ENCODE data around the gene TSC1.

Gene TSC1

DNA sequence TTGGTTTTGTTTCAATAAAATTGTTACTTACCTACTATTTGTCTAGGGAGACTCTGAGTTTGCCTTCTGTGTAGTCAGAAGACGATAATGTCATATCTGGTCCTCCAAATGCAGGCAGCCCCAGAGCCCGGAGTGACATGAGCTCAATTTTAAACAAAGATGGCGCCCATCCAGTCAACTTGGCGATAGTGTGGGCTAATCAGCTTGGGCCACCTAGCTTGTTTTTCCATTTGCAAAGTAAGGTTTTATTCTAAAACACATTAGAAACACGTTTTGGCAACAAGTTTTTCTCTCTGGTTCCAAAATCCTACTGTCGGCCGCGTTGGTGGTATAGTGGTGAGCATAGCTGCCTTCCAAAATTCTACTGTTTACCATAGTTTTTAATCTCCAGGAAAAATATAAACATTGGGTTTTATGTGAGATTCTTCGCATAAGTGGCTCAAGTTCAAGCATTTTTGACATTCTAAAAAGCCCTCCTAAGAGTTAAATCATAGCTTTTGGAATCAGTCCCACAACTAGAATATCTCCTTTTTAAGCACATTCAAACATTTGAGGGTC, 13.2 kb downstream of the TSC1 start:
- DNase-seq: no peak

DNA sequence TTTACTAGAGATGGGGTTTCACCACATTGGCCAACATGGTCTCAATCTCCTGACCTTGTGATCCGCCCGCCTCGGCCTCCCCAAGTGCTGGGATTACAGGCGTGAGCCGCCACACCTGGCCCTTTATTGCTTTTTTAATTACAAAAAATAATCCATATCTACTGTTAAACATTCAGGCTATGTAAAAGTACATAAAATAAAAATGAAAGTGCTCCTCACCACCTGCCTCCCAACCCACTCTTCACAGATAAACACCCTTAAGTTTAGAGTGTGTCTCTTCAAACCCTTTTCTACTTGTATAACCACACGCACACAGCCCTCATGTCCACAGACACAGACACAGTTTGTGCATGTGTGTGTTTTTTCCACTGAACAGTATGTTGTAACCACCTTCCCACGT, 16.7 kb downstream of the TSC1 start:
- no peak for DNase-seq

DNA sequence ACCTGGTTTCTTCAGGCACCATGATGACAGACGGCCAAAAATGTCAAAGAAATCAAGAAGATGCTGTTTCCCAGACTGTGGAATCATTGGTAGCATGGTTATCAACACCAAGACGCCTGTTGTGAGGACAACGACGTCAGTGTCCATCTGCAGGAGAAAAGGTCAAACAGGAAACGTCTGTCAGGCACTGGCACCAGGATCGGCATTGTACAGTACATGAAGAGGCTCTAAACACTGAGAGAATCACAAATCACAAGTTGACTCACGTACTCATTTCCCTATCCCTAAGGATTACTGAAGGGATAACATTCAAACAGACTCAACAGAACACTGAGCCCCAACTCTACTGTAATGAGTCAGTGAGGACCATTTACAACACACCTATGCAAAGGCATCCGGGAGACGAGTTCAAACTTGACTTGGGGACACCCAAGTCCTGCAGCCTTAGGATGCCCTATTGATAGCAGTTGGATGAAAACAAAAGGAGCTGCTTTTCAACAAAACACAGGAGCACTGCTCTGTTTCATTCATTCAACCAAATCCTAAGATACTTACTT, 21.0 kb downstream of the TSC1 start:
- no peak for DNase-seq

DNA sequence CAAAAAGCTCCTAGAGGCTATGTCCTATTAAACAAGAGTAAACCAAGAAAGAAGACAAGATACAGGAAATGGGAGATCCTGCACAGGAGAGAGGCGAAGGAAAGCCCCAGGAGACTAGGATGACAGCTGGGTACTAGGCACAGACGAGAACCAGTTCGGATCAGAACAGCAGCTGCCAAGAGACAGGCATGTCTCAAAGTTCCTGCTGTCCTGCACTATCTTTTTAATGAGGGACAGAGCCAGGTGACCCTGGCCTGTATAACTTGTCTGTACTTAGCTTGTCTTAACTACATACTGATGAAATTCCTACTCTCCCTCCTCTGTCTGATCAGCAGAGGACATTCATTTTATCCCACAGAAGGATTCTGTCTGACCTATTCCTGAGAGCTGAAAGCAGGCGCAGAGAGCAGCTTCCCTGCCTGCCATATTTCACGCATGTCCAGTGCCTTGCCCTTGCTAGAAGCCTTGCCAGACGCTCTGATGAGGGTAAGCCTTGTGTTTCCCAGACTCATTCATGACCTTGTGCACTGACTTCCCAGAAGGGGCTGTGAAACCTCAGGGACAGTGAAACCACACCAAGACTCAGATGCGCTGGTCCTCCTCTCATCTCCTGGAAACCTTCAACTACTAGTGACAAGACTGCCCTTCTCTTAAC, 24.7 kb downstream of the TSC1 start:
- no peak for DNase-seq

DNA sequence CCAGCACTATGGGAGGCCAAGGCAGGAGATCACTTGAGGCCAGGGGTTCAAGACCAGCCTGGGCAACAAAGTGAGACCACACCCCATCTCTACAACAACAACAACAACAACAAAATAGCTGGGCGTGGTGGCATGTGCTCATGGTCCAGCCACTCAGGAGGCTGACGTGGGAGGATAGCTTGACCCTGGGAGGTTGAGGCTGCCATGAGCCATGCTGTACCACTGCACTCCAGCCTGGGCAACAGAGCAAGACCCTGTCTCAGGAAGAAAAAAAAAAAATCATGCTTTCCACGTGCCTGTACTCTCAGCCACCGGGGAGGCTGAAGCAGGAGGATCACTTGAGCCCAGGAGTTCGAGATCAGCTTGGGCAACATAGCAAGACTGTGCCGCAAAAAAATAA, 29.5 kb downstream of the TSC1 start:
- DNase-seq: no peak

DNA sequence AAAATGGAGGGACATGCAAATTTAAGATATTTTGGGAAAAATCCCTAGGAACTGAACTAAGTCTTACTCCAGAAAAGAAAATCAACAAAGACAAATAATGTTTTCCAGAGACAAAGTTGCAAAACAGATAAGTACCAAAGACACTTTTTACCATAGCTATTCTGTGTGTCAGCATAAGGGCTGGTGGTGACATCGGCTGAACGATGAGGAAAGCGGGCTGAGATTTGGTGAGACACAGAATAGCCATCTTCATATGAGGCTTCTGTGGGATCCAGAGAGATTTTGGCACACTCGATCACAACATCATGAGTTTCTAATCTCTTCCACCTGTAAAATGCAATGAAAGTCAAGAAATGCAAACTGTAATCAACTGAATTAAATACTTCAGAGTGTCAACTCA, 32.3 kb downstream of the TSC1 start:
- DNase-seq: no peak

DNA sequence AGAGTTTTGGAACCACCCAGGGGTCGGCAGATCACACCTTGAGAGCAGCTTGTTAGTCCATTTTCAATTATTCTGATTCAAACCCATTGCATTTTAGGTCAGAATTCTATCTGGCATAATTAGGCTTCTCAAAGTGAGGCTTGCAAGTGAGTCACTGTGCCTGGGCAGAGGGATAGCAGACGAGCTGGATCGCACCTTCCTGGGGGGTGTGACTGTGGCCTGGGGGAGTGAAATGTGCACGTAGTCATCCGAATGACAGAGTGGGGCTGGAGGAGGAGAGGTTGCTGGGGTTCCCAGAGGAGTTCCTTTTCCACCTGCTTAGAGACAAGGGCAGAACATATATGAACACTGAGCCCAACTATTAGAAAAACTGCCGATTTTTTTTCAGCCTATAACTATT, 34.0 kb downstream of the TSC1 start:
- DNase-seq: no peak

DNA sequence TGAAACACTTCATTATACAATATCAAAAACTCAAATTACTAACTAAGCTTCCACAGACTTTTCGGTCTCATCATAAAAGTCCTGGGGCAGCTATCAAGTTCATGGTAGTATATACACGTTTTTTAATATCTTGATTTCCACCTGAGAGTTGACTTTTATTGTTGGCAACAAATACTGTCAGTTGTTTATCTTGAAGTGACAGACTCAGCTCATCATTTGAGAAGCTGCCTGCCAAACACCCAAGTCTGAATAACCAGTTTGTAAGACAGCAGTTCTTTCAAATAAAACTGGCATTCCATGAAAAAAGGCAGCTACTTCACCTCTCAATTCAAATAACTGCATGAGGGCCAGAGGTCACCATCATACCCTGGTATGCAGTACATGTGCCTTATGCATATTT, 35.1 kb downstream of the TSC1 start:
- DNase-seq: no peak

DNA sequence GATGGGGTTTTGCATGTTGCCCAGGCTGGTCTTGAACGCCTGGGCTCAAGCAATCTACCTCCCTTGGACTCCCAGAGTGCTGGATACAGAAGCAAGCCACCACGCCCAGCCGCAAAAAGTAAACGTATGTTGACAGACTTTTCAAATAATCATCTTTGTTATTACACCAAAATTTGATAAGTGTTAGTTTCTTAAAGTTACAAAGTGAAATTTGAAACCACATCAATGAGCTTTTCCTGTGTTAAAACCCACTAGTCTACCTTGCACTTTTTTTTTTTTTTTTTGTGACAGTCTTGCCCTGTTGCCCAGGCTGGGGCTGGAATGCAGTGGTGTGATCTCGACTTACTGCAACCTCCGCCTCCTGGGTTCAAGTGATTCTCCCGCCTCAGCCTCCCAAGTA, 35.8 kb downstream of the TSC1 start:
- DNase-seq: no peak

DNA sequence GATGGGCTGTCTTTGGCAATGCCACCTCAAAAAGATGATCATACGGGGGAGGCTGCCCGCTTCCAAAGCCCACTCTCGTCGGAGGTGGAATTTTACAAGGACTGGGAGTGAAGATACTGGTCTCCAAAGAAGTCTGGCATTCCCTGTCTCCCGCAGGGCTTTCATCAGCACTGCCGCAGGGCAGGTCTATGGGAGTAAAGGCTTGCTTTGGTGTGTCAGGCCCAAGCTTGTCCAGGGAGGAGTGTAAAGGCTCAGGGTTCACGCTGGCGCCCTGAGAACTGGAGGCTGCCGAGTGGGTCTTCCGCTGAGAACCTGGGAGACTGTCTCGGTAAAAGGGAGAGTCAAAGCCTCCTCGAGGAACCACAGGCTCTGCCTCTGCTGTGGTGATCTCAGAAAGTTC, 38.7 kb downstream of the TSC1 start:
- no peak for DNase-seq

DNA sequence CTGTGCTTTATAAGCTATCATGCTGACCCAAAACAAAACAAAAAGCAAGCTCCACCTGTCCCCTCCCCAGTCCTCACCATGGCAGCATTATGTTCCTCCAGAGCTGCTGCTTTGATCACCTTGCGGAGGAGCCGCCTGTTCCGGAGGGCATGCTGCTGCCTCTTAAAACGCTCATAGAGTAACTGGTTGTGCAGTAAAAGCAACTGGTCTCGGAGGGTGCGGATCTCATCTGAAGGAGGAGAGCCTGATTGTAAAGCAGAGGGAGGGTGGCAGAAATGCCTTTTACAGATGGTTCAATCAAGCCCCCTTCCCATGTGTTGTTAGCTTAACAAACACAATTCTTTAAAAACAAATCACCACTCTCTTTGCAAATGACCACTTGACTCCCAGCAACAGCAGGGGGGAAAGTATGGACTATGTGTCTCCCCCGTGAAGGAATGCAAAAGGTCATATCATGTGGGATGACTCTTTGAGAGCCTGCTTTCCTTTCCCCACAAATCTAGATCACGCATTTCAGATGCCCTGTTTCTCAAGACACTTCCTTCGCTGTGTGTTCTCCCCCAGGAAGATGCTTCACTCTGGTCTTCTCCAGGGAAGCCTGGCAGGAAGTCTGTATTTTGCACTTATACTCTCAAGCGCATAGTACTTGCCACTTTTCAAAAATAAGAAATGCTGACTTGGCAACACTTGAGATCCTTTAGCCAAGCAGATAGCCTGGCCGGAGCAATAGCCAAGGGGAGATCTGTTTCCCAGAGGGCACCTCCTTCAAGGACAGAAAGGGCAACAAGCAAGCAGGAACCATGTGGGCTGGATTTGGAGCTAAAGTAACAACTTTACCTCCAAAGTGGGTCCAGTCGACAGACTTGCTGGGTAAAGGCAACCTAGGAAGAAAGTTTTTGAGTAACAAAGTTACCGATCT, 40.6 kb downstream of the TSC1 start:
- DNase-seq: no peak

DNA sequence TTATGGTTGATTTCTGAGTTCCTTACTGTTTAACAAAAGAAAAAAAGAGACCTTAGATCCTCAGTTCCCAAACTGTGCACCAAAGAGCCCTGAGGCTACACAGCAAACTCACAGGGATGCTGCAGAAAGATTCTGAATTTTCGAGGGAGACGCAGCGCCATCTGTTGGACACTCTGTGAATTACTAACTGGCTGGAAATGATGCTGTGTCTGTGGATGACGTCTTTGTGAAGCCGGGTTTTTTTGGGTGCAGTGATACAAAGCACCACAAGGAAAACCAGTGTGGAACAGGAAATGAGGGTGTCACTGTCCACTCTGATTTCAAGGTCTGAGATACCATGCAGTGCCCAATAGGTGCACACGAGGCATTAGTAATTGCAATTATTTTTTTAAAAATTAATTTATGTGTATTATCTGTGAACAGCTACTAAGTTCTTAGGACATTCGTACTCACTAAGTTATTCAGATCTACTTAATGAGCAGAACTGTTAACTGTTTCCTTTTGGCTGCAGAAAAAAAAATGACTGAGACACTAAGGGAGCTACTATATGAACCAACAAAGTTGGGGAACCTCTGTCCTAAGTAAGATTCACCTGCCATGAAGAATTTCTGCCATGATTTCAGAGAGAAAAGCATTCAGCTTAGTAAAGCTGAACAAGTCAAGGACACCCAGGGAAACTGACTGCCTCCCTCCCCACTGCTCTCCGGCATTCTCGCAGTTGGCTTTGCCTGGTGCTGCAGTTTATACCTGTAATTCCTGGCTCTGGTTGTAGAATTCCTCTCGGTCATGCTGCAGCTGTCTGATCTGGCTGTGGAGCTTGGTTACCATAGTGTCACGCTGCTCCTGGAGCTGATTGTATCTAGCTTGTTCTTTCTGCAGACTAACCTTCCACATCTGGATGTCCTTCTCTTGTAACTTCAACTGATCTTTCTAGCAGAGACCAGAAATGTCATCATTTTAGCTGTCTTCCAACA, 42.3 kb downstream of the TSC1 start:
- no peak for DNase-seq

DNA sequence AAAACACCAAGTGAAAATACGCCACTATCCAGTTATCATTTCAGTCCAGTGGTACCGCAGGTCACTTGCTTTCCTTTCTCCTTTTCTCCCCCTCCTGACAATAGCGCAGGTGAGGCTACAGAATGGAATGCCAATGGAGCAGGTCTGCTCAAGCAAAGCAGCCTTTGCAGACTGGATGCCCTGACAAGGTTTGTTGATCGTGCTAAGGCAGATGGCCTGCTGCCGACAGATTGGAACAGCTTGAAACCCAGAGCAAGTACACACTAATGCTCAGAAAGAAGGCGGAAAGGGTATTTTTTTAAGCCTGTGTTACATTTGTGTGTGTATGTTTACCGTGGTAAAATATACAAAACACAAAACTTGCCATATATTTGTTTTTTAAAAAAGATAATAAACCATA, 46.4 kb downstream of the TSC1 start:
- no peak for DNase-seq

DNA sequence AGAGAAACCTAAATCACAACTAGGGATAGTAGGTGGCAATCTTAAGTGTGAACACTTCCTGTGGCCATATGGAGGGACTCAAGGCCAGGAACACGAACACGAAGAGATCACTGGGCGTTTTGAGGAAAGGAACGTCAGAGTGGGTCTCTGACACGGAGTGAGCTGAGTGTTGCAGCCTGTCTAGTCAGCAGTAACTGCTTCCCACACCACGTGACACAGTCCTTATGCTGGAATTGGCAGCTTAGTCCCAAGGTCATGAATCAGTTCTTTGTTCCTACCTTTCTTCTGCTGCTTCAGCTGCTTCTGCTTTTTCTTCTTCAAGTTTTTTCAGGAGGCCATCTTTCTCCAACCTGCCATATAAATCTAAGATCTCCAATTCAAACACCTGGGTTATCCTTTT, 47.5 kb downstream of the TSC1 start:
- no peak for DNase-seq

DNA sequence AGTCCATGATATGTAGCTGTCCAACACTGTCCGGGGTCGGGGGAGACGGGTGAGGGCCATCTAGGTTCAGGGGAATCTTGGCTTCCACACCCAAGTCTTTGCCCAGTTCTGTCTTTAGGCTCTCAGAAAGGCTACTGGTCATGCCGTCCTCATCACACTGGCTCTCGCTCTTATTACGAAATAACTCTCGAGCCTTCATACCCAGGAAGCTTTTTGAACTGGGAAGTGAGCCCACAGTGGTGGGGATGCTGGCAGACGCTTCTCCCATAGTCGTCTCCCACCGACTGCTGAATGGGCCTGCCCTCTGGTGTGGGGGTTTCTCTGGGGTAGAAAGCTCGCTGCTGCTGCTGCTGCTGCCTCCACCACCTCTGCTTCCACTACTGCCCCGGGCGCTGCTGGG, 48.2 kb downstream of the TSC1 start:
- no peak for DNase-seq

DNA sequence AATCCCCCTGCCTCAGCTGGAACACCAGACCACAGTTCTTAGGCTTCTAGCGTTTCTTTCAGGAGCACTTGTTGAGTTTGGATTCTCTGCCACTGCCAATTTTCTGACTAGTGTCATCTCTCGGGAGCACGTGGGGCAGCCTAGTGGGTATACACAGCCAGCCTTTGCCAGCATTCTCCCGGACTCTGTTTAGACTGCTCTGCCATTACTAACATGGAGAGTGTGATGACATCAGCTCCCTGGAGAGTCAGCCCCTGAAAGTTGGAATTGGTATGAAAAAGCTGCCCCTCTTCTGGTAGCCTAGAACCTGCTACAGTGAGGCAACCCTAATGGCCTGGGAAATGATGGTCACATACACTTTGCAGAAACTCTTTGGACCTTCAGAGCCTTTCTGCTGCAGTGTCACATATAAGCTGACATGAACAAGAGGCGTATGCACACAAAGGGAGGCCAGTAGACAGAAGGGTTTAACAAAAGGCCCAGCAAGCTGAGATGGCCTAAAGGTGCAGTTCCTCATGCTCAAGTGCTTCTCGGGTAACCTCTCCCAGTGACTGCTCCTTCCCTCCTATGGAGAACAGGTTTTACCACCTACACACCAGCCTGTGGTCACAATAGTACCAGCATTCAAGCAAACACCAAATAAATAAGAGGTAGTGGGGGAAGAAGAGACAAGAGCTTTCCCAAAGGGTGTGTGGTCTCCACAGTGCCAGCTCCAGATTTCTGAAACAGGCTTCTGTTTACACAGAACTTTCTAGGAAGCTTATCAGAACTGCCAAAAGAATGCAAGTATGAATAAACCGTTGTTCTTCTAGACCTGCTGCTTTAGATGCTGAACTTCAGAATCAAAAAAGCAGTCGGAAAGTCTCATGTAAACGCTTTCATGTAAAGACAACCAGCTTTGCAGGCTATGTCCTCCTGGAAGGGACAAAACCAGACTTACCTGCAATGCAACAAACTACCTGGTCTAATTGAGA, 49.3 kb downstream of the TSC1 start:
- DNase-seq: no peak

DNA sequence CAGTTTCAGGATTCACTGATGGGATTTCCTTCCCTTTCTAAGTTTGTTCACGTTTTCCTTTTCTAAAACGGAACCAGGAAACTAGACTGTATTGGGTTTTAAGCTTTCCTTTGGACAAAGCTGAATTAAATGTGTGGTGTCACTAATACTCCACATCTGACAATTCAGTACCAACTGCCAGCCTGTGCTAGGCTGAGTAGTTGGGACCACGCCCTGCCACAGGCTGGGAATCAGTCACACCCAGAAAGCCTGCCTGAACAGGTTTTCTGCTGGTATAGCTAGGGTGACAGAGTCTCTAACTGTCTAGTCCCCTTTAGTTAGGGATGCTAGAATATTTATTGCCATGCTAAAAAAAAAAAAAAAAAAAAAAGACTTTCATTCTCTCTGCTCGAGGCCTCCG, 50.1 kb downstream of the TSC1 start:
- DNase-seq: no peak

DNA sequence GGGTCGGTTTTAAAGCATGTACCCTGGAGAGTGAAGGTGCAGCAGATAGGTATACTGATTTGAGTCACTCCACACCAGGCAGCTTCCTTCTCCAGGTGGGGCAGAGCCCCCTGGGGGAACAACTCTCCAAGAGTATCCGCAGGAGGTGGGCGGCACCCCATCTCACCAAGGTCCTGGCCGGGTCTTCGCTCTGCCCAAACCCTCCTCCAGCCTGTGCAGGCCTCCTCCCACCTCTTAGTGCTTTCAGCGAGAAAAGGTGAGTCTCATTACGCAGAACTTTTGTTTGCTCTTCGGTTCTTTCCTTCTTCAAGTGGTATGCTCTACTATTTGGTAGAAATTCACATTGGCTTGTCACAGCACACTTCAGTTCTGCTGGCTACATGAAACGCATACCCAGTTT, 52.0 kb downstream of the TSC1 start:
- DNase-seq: no peak

DNA sequence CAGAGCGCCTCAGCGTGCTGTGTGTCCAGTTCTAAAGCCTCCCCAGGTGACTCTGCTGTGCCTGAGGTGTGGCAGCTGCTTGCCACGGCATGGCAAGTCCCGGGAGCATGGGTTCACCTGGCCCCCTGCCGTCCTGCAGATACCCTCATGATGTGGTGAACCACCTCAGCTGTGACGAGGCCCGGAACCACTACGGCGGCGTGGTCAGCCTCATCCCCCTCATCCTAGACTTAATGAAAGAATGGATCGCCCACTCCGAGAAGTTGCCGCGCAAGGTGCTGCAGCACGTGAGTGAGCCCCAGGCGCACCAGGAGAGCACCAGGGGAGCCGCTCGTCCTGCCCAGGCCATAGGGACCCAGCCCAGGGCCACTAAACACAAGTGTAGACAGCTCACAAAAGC, 56.3 kb downstream of the TSC1 start:
- DNase-seq: no peak

DNA sequence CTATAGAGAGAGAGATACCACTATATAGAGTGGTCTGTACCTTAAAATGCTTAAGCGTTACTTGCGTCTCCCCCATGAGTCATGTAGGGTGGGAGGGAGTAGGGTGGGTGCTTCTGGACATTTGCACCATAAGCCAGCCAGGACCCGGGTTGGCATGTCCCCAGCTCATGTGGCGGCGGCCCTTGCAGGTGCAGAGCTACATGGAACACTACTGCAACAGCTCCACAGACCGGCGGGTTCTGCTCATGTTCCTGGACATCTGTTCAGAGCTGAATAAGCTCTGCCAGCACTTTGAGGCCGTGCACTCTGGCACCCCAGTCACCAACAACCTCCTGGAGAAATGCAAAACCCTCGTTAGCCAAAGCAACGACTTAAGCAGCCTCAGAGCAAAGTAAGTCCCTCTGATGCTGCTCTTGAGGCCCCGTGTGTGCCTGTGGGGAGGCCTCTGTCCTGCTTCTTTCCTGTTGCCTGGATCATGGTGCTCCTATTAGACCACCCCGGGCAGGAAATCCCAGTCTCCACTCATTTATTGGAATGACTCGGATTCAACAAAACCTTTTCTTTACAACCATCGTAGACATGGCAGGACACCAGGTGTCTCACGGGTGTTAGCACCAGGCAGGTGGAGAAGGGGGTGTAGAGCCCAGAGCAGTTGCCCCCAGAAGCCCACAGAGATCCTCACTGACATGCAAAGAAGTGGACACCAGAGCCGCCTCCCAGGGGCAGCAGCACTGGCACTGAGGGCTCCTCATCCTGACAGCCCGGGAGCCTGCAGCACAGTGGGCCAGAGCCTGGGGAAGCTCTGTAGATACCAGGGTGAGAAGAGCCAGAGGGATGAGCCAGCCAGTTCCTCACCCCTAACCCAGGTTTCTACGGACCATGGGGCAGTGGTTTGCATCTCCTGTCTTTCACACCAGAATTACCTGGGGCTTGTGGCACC, 57.0 kb downstream of the TSC1 start:
- DNase-seq: no peak

Data from NCI-H2081 treated with DMSO at 0.1 percent for 48 hours (cell line).